SK-N-SH (cell line): ENCODE data around the gene MRPL40. TPM values are rescaled to one million over a fixed set of nuclear protein-coding genes. Genes with fewer than 3 reads are reported as not detected.

ENCODE experiments used
- CTCF ChIA-PET: fragments of 300-600, 350-600 bp; formaldehyde crosslinking; extraction: SDS; loops from one replicate; lab custom pipeline; 2021; lab: Yijun Ruan, JAX
- POLR2A ChIA-PET: fragments of 350-600 bp; sonication (Branson Sonifier 250); formaldehyde crosslinking; extraction: SDS; loops from one replicate; lab custom pipeline; 2020; ENCODE audit warnings: antibody characterized with exemption, inconsistent platforms; lab: Yijun Ruan, JAX
- DNase-seq: peaks from one replicate; pipeline ENCODE4 v3.0.0; 2012
- H2AFZ ChIP-seq: fragments of 200-600 bp; sonication (generic); 2 replicates; pipeline ENCODE4 v1.8.1; 2016; ENCODE audit warnings: antibody characterized with exemption, mild to moderate bottlenecking, low read depth
- H3F3A ChIP-seq: fragments of 200-600 bp; sonication (generic); replicated peaks from 2 replicates; pipeline ENCODE3; 2016; ENCODE audit warnings: antibody characterized with exemption, mild to moderate bottlenecking; ENCODE audit not compliant: insufficient read depth
- H3K27ac ChIP-seq, 2 experiments: fragments of 200-500 bp in 1 of 2; fragments of 200-600 bp in 1 of 2; sonication (Bioruptor generic) in 1 of 2; sonication (generic), shearing (Covaris generic) in 1 of 2; 2 replicates each; pipeline versions ENCODE4 v1.5.1 to v1.6.1; 2014 to 2016; ENCODE audit warnings: low read depth in 2 of 2, inconsistent platforms in 1 of 2, low read length in 1 of 2, mild to moderate bottlenecking in 1 of 2, mixed read lengths in 1 of 2
- H3K27me3 ChIP-seq: fragments of 200-600 bp; sonication (generic), shearing (Covaris generic); 2 replicates; pipeline ENCODE4 v1.6.1; 2016; ENCODE audit warnings: mixed run types; ENCODE audit not compliant: insufficient read depth
- H3K36me3 ChIP-seq, 2 experiments: fragments of 200-500 bp in 1 of 2; fragments of 200-600 bp in 1 of 2; sonication (Bioruptor generic) in 1 of 2; sonication (generic) in 1 of 2; replicated peaks in 1 of 2; 2 replicates each; pipeline versions ENCODE3 to v1.5.1; 2014 to 2016; ENCODE audit warnings: low read length in 1 of 2, mild to moderate bottlenecking in 1 of 2; ENCODE audit not compliant: insufficient read depth in 2 of 2, control insufficient read depth in 1 of 2
- H3K4me1 ChIP-seq, 2 experiments: fragments of 200-500 bp in 1 of 2; fragments of 200-600 bp in 1 of 2; sonication (Bioruptor generic) in 1 of 2; sonication (generic), shearing (Covaris generic) in 1 of 2; 2 replicates each; pipeline versions ENCODE4 v1.5.1 to v1.6.1; 2014 to 2016; ENCODE audit warnings: low read depth in 1 of 2, low read length in 1 of 2, mixed run types in 1 of 2; ENCODE audit not compliant: insufficient read depth in 2 of 2, control insufficient read depth in 1 of 2
- H3K4me2 ChIP-seq: fragments of 200-600 bp; sonication (generic), shearing (Covaris generic); 2 replicates; pipeline ENCODE4 v1.6.1; 2017; ENCODE audit warnings: mixed run types
- H3K4me3 ChIP-seq, 2 experiments: fragments of 200-500 bp in 1 of 2; fragments of 200-600 bp in 1 of 2; sonication (Bioruptor generic) in 1 of 2; sonication (generic), shearing (Covaris generic) in 1 of 2; 2 replicates each; pipeline versions ENCODE4 v1.5.1 to v1.8.1; 2014 to 2016; ENCODE audit warnings: low read depth in 2 of 2, inconsistent platforms in 1 of 2, low read length in 1 of 2, mild to moderate bottlenecking in 1 of 2, mixed read lengths in 1 of 2, moderate library complexity in 1 of 2
- H3K79me2 ChIP-seq: fragments of 200-600 bp; sonication (generic); 2 replicates; pipeline ENCODE4 v1.8.1; 2017; ENCODE audit warnings: mild to moderate bottlenecking; ENCODE audit not compliant: insufficient read depth
- H3K9ac ChIP-seq: fragments of 200-600 bp; sonication (generic); 2 replicates; pipeline ENCODE4 v1.6.1; 2017; ENCODE audit warnings: mixed run types
- H3K9me2 ChIP-seq: fragments of 200-600 bp; sonication (generic); 2 replicates; pipeline ENCODE4 v1.6.1; 2017; ENCODE audit warnings: mixed run types
- H3K9me3 ChIP-seq: fragments of 200-600 bp; sonication (generic); 2 replicates; pipeline ENCODE4 v1.6.1; 2017; ENCODE audit warnings: mixed run types, mild to moderate bottlenecking, moderate library complexity
- H4K20me1 ChIP-seq: fragments of 200-600 bp; sonication (generic); 2 replicates; pipeline ENCODE4 v1.6.1; 2017; ENCODE audit warnings: mild to moderate bottlenecking, mixed run types; ENCODE audit not compliant: insufficient read depth
- ELF1 ChIP-seq: IDR thresholded peaks from 2 replicates; pipeline ENCODE4 v1.4.0; 2012
- EZH2phosphoT487 ChIP-seq: fragments of 200-600 bp; sonication (generic); IDR thresholded peaks from 2 replicates; pipeline ENCODE4 v1.6.1; 2017; ENCODE audit warnings: low read depth, mixed run types, mild to moderate bottlenecking, antibody characterized with exemption, moderate library complexity, borderline replicate concordance
- FOXM1 ChIP-seq: IDR thresholded peaks from 2 replicates; pipeline ENCODE4 v1.4.0; 2012; ENCODE audit warnings: low read depth, mild to moderate bottlenecking
- JUND ChIP-seq: IDR thresholded peaks from 2 replicates; pipeline ENCODE4 v1.4.0; 2012
- MEF2A ChIP-seq: IDR thresholded peaks from 2 replicates; pipeline ENCODE4 v1.4.0; 2012; ENCODE audit warnings: low read depth, borderline replicate concordance
- MXI1 ChIP-seq: IDR thresholded peaks from 2 replicates; pipeline ENCODE4 v1.6.1; 2012; ENCODE audit warnings: mild to moderate bottlenecking, low read depth, low read length, improper control_type of control experiment
- NFIC ChIP-seq: IDR thresholded peaks from 2 replicates; pipeline ENCODE4 v1.4.0; 2012; ENCODE audit warnings: borderline replicate concordance
- NRF1 ChIP-seq: IDR thresholded peaks from 2 replicates; pipeline ENCODE4 v1.6.1; 2012; ENCODE audit warnings: low read depth, mild to moderate bottlenecking, low read length
- POLR2AphosphoS5 ChIP-seq: IDR thresholded peaks from 2 replicates; pipeline ENCODE4 v1.6.1; 2012; ENCODE audit warnings: low read depth, low read length
- RFX5 ChIP-seq: IDR thresholded peaks from 2 replicates; pipeline ENCODE4 v1.6.1; 2012; ENCODE audit warnings: mild to moderate bottlenecking, improper control_type of control experiment, low read length
- RXRA ChIP-seq: IDR thresholded peaks from 2 replicates; pipeline ENCODE4 v1.4.0; 2012; ENCODE audit warnings: low read depth, mild to moderate bottlenecking, borderline replicate concordance
- TEAD4 ChIP-seq: IDR thresholded peaks from 2 replicates; pipeline ENCODE4 v1.4.0; 2012; ENCODE audit warnings: mild to moderate bottlenecking, borderline replicate concordance; ENCODE audit not compliant: insufficient read depth
- WGBS: methylation state at CpG from one replicate; pipeline ENCODE4 v1.1.6; 2017; ENCODE audit warnings: low lambda C conversion rate; 5-methylcytosine and 5-hydroxymethylcytosine counted together
- polyA plus RNA-seq, 3 experiments: library from polyadenylated mRNA; depleted of rRNA; stranded (reverse); fragments of >200 nt; gene quantifications; 2 replicates each; pipeline ENCODE4 v1.2.3, GENCODE V29; 2012
- TF ChIP-seq, protein P1 (sequence below): IDR thresholded peaks from 2 replicates; pipeline ENCODE4 v1.4.0; 2012; ENCODE audit warnings: low read depth
- TF ChIP-seq, protein P2 (sequence below): fragments of 150-350 bp; IDR thresholded peaks from 2 replicates; pipeline ENCODE4 v1.6.1; 2017; ENCODE audit warnings: antibody characterized with exemption, low read length, low read depth, borderline replicate concordance
- TF ChIP-seq, protein P3 (sequence below): IDR thresholded peaks from 2 replicates; pipeline ENCODE4 v1.4.0; 2012; ENCODE audit warnings: low read depth, borderline replicate concordance

MRPL40 gene
- polyA plus RNA-seq, 1 of the 3 experiments (the other 2 are of a cell fraction), result 34.9 TPM

DNA sequence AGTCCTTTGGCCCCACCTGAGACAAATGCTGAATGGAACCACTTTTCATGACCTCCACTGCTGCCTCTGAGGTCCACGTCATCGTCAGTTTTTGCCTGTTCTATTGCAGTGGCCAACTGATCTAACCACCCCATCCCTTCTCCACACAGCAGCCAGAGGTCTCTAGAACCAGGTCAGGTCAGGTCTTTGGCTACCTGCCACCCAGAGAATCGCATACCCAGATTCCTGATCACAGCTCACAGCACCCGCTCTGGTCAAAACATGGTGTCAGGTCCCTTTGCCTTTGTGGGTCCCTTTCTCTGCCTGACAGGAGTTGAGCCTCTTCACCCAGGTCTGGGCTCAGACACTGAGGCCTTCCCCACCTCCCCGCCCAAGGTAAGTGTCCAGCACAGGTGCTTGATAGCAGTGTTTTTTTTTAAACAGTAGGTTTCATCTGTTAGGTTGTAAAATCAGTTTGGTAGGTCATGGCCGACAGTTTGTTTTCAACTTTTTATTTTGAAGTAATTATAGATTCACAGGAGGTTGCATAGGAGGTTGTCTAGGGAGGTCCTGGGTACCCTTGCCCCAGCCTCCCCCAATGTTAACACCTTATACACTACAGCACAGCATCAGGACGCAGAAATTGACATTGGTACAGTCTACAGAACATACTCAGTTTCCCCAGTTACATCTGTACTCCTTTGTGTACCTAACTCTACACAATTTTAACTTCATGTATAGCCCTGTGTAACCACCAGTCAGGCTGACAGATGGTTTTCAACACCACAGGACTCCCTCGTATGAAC lies 8.3 kb downstream of the MRPL40 start (continued):
- TF ChIP-seq EZH2phosphoT487 (no peak), MEF2A (no peak), JUND (no peak), RFX5 (no peak), TEAD4 (no peak), NFIC (no peak), NRF1 (no peak), POLR2AphosphoS5 (no peak), RXRA (no peak)
- TF ChIP-seq, protein P1, sequence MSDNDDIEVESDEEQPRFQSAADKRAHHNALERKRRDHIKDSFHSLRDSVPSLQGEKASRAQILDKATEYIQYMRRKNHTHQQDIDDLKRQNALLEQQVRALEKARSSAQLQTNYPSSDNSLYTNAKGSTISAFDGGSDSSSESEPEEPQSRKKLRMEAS, result no peak
- TF ChIP-seq, protein P2, sequence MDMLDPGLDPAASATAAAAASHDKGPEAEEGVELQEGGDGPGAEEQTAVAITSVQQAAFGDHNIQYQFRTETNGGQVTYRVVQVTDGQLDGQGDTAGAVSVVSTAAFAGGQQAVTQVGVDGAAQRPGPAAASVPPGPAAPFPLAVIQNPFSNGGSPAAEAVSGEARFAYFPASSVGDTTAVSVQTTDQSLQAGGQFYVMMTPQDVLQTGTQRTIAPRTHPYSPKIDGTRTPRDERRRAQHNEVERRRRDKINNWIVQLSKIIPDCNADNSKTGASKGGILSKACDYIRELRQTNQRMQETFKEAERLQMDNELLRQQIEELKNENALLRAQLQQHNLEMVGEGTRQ, result no peak

DNA sequence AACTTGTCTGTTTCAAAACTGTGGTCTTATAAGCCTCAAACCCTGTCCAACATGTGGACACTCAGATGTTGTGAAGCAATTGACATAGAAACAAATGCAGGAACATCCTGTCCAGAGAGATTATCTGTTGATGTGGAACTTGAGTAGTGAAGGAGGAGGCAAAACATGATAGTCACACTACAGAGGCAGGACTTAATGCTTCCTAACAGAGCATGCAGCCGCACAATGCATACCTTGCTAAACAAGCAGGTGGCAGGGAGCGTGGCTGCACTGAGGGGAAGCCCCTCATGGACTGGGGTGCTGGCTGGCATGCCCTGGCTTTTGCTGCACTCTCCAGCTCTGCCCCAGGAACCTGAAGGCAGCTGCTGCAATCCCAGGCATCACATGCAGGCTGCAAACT lies 9.8 kb downstream of the MRPL40 start:
- Histone ChIP-seq H3K36me3 (peaks cover 0 to 24% of the 10 kb centered on the region in 2 experiments), H3K9me3 (no peaks in the 10 kb centered on the region), H3K4me2 (no peak overlapping the region), H4K20me1 (0 out of 2 replicates have a peak, but pooled peaks cover 11% of the 10 kb centered on the region), H3K27me3 (no peaks in the 10 kb centered on the region), H3K27ac (no peak overlapping the region), H3K9ac (no peak overlapping the region), H3K4me3 (no peak overlapping the region), H3K4me1 (peaks cover 0 to 7% of the 10 kb centered on the region in 2 experiments; a peak in 1 of 4 replicates), H2AFZ (no peak overlapping the region), H3F3A (peaks cover 8% of the 10 kb centered on the region), H3K9me2 (no peaks in the 10 kb centered on the region), H3K79me2 (peaks cover 63% of the 10 kb centered on the region)
- CTCF ChIA-PET, result no interaction called here
- POLR2A ChIA-PET, result no interaction called here
- DNase-seq, result no peak
- WGBS, result no CpG with 5 or more reads among the region's 2 CpGs
- TF ChIP-seq ELF1, result no peak
- TF ChIP-seq MXI1, result no peak

DNA sequence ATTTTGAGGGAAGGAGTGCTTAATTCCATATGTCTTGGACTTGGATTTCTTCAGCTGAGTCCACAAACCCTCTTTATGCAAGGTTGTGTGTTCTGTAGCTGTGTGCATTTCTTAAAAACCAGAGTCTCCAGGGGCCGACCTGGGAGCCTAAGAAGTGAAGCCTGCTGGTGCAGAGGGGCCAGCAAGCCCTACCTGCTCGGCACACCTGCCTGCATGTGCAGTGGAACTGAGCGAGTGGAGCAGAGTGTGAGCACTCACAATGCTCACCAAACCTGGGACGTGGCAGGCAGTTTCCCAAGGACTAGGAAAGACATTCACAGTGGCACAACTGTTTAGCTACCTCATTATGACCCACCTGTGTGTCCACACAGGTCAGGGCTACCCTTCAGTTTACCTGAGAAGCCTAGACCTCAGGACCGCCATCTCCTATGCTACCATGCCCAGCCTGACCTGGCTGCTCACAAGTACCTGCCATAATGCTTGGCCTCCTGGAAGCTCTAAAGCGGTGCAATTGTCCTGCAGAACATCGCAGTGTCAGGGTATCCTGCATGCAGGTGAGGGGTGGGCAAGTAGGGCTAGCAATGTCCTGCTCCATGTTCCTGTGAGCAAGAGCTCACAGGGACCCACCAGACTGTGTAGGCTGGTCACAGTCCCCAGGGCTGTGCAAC lies 11.3 kb downstream of the MRPL40 start:
- ChIA-PET POLR2A (interaction anchor here (1.2 kb wide), 1 partner anchor 12 kb away, joined by 3 read pairs; the partner anchor contains the start of gene MRPL40), CTCF (interaction anchor here (1.1 to 2.2 kb wide), 2 partner anchors 15 to 186 kb away, joined by 3 to 7 read pairs; no protein-coding TSS in a partner anchor)
- Histone ChIP-seq H3K27ac (no peak overlapping the region), H3K9ac (no peak overlapping the region), H3K36me3 (peaks cover 0 to 24% of the 10 kb centered on the region in 2 experiments), H3K27me3 (no peaks in the 10 kb centered on the region), H3K9me3 (no peaks in the 10 kb centered on the region), H3K4me1 (peaks cover 0 to 15% of the 10 kb centered on the region in 2 experiments; a peak in 1 of 4 replicates), H3K4me2 (no peak overlapping the region), H3K9me2 (no peaks in the 10 kb centered on the region), H3K4me3 (no peak overlapping the region), H2AFZ (no peak overlapping the region), H4K20me1 (0 out of 2 replicates have a peak, but pooled peaks cover 11% of the 10 kb centered on the region), H3K79me2 (peaks cover 66% of the 10 kb centered on the region), H3F3A (no peaks in the 10 kb centered on the region)
- DNase-seq, result no peak
- 67% methylated on average over 4 of the region's 7 CpGs for WGBS
- TF ChIP-seq RFX5 (no peak), NRF1 (no peak), MEF2A (no peak), FOXM1 (no peak)
- TF ChIP-seq, protein P2, result no peak
- TF ChIP-seq, protein P3, sequence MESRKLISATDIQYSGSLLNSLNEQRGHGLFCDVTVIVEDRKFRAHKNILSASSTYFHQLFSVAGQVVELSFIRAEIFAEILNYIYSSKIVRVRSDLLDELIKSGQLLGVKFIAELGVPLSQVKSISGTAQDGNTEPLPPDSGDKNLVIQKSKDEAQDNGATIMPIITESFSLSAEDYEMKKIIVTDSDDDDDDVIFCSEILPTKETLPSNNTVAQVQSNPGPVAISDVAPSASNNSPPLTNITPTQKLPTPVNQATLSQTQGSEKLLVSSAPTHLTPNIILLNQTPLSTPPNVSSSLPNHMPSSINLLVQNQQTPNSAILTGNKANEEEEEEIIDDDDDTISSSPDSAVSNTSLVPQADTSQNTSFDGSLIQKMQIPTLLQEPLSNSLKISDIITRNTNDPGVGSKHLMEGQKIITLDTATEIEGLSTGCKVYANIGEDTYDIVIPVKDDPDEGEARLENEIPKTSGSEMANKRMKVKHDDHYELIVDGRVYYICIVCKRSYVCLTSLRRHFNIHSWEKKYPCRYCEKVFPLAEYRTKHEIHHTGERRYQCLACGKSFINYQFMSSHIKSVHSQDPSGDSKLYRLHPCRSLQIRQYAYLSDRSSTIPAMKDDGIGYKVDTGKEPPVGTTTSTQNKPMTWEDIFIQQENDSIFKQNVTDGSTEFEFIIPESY, result no peak
